H1 (cell line): ENCODE measurements around the gene MGAT4B. TPM values are rescaled to one million over a fixed set of nuclear protein-coding genes. Genes with fewer than 3 reads are reported as not detected.

Experiments
- CTCF ChIA-PET: fragments of 300-600 bp; sonication (Branson Sonifier 250); formaldehyde crosslinking; loops from one replicate; lab custom pipeline; 2021; ENCODE audit not compliant: partially characterized antibody; lab: Charles Lee
- POLR2A ChIA-PET: fragments of 300-600 bp; sonication (Branson Sonifier 250); formaldehyde crosslinking; loops from one replicate; lab custom pipeline; 2021; ENCODE audit warnings: inconsistent platforms; ENCODE audit not compliant: partially characterized antibody; lab: Charles Lee
- DNase-seq, 2 experiments: peaks; one replicate each; pipeline versions ENCODE4 v3.0.0 to v3.0.0-alpha.2; 2010 to 2022; ENCODE audit warnings: low spot score in 2 of 2, low read depth in 1 of 2, mixed read lengths in 1 of 2
- FAIRE-seq: peaks from 2 replicates; lab custom pipeline; 2011; peaks lifted over from hg19 to GRCh38; lab: Jason Lieb, UNC
- H2AFZ ChIP-seq: 2 replicates; pipeline ENCODE4 v1.8.1; 2012; ENCODE audit warnings: low read length, inconsistent platforms
- H2AK5ac ChIP-seq: 2 replicates; pipeline ENCODE4 v1.6.1; 2013; ENCODE audit warnings: low read depth, low read length
- H2BK120ac ChIP-seq: replicated peaks from 2 replicates; pipeline ENCODE3; 2013; ENCODE audit warnings: low read depth, low read length, inconsistent platforms
- H2BK12ac ChIP-seq: 2 replicates; pipeline ENCODE4 v1.6.1; 2013; ENCODE audit warnings: low read depth, low read length
- H2BK15ac ChIP-seq: 2 replicates; pipeline ENCODE4 v1.6.1; 2013; ENCODE audit warnings: low read length
- H2BK20ac ChIP-seq: 2 replicates; pipeline ENCODE4 v1.6.1; 2013; ENCODE audit warnings: low read length
- H2BK5ac ChIP-seq: 2 replicates; pipeline ENCODE4 v1.6.1; 2013; ENCODE audit warnings: low read depth, low read length
- H3K14ac ChIP-seq: 2 replicates; pipeline ENCODE4 v1.6.1; 2013; ENCODE audit warnings: inconsistent platforms; ENCODE audit not compliant: insufficient read length
- H3K18ac ChIP-seq: 2 replicates; pipeline ENCODE4 v1.6.1; 2013; ENCODE audit warnings: low read length; ENCODE audit errors: extremely low read depth
- H3K23ac ChIP-seq: 2 replicates; pipeline ENCODE4 v1.6.1; 2013; ENCODE audit warnings: inconsistent platforms; ENCODE audit not compliant: insufficient read length
- H3K23me2 ChIP-seq: 2 replicates; pipeline ENCODE4 v1.6.1; 2013; ENCODE audit warnings: low read depth, low read length
- H3K27ac ChIP-seq: 2 replicates; pipeline ENCODE4 v1.6.1; 2011; ENCODE audit warnings: low read depth, low read length, inconsistent platforms
- H3K27me3 ChIP-seq, 4 experiments: replicated peaks in 1 of 4; 1 replicate in 1 of 4; 2 replicates in 3 of 4; pipeline versions ENCODE4 v1.6.1 to v1.8.1; 2011 to 2013; ENCODE audit warnings: low read length in 3 of 4, mild to moderate bottlenecking in 3 of 4, inconsistent platforms in 2 of 4, mixed read lengths in 2 of 4, moderate library complexity in 1 of 4; ENCODE audit not compliant: control insufficient read depth in 3 of 4, insufficient read depth in 3 of 4; ENCODE audit errors: extremely low read depth in 1 of 4
- H3K36me3 ChIP-seq, 4 experiments: 2 replicates each; pipeline versions ENCODE4 v1.6.1 to v1.8.1; 2011 to 2013; ENCODE audit warnings: mild to moderate bottlenecking in 4 of 4, low read length in 3 of 4, moderate library complexity in 2 of 4, control low read depth in 1 of 4, inconsistent platforms in 1 of 4; ENCODE audit not compliant: insufficient read depth in 4 of 4, control insufficient read depth in 2 of 4
- H3K4ac ChIP-seq: replicated peaks from 2 replicates; pipeline ENCODE3; 2013; ENCODE audit warnings: low read length, low read depth, mixed read lengths, inconsistent platforms; ENCODE audit not compliant: insufficient read length
- H3K4me1 ChIP-seq, 4 experiments: replicated peaks in 1 of 4; 1 replicate in 1 of 4; 2 replicates in 3 of 4; pipeline versions ENCODE4 v1.6.1 to v1.8.1; 2011 to 2013; ENCODE audit warnings: low read length in 3 of 4, inconsistent platforms in 2 of 4, mixed read lengths in 1 of 4; ENCODE audit not compliant: insufficient read depth in 4 of 4, control insufficient read depth in 3 of 4
- H3K4me2 ChIP-seq, 2 experiments: 2 replicates each; pipeline versions ENCODE4 v1.6.1 to v1.8.1; 2011 to 2013; ENCODE audit warnings: low read depth in 2 of 2, low read length in 2 of 2, control low read depth in 1 of 2, inconsistent platforms in 1 of 2, mild to moderate bottlenecking in 1 of 2; ENCODE audit not compliant: insufficient read depth in 1 of 2
- H3K4me3 ChIP-seq, 4 experiments: fragments of 200-600, 300-600 bp in 1 of 4; sonication (generic), shearing (Covaris generic), sonication (Bioruptor Twin) in 1 of 4; 2 replicates each; pipeline versions ENCODE4 v1.5.1 to v1.8.1; 2011 to 2016; ENCODE audit warnings: low read length in 4 of 4, low read depth in 3 of 4, control low read depth in 2 of 4, inconsistent platforms in 2 of 4, mild to moderate bottlenecking in 2 of 4, mixed read lengths in 1 of 4, moderate library complexity in 1 of 4; ENCODE audit not compliant: insufficient read depth in 2 of 4; ENCODE audit errors: extremely low read depth in 1 of 4
- H3K56ac ChIP-seq: replicated peaks from 2 replicates; pipeline ENCODE3; 2013; ENCODE audit warnings: low read depth, mild to moderate bottlenecking, mixed read lengths, low read length, inconsistent platforms; ENCODE audit not compliant: insufficient read length
- H3K79me1 ChIP-seq: 2 replicates; pipeline ENCODE4 v1.6.1; 2013; ENCODE audit warnings: low read depth, low read length, control low read depth
- H3K79me2 ChIP-seq, 2 experiments: 2 replicates each; pipeline versions ENCODE4 v1.6.1 to v1.8.1; 2012 to 2013; ENCODE audit warnings: low read length in 2 of 2, mild to moderate bottlenecking in 2 of 2, inconsistent platforms in 1 of 2; ENCODE audit not compliant: insufficient read depth in 2 of 2, control insufficient read depth in 1 of 2
- H3K9ac ChIP-seq, 4 experiments: replicated peaks in 1 of 4; 1 replicate in 1 of 4; 2 replicates in 3 of 4; pipeline versions ENCODE4 v1.6.1 to v1.8.1; 2011 to 2013; ENCODE audit warnings: low read depth in 3 of 4, low read length in 3 of 4, control low read depth in 2 of 4, mild to moderate bottlenecking in 2 of 4, moderate library complexity in 2 of 4, inconsistent platforms in 1 of 4; ENCODE audit errors: extremely low read depth in 1 of 4
- H3K9me3 ChIP-seq, 2 experiments: 2 replicates each; pipeline versions ENCODE4 v1.6.1 to v1.8.1; 2012 to 2013; ENCODE audit warnings: mild to moderate bottlenecking in 2 of 2, moderate library complexity in 2 of 2, control low read depth in 1 of 2, inconsistent platforms in 1 of 2, low read depth in 1 of 2, low read length in 1 of 2, mixed read lengths in 1 of 2; ENCODE audit not compliant: insufficient read depth in 2 of 2
- H4K20me1 ChIP-seq, 2 experiments: replicated peaks in 1 of 2; 2 replicates each; pipeline versions ENCODE3 to v1.8.1; 2011 to 2013; ENCODE audit warnings: inconsistent platforms in 2 of 2, low read length in 2 of 2, mild to moderate bottlenecking in 1 of 2; ENCODE audit not compliant: insufficient read depth in 2 of 2, control insufficient read depth in 1 of 2
- H4K5ac ChIP-seq: 2 replicates; pipeline ENCODE4 v1.6.1; 2013; ENCODE audit warnings: low read length, low read depth, mixed read lengths, inconsistent platforms; ENCODE audit not compliant: insufficient read length
- H4K8ac ChIP-seq: 2 replicates; pipeline ENCODE4 v1.8.0; 2013; ENCODE audit warnings: mild to moderate bottlenecking, moderate library complexity, low read length, inconsistent platforms; ENCODE audit not compliant: insufficient read depth; ENCODE audit errors: extremely low read depth
- H4K91ac ChIP-seq: replicated peaks from 2 replicates; pipeline ENCODE3; 2013; ENCODE audit warnings: low read length, mixed read lengths, inconsistent platforms; ENCODE audit not compliant: insufficient read length
- BACH1 ChIP-seq: IDR thresholded peaks from 2 replicates; pipeline ENCODE4 v1.6.1; 2012; ENCODE audit warnings: low read length, improper control_type of control experiment
- RNF2 ChIP-seq: fragments of 200-900, 300-1000 bp; sonication (generic); IDR thresholded peaks from 2 replicates; pipeline ENCODE4 v1.7.1; 2016; ENCODE audit warnings: borderline replicate concordance, low read depth, mild to moderate bottlenecking, antibody characterized with exemption, low read length; ENCODE audit not compliant: poor library complexity, severe bottlenecking; ENCODE audit errors: missing control alignments
- WGBS, 2 experiments: shearing (Covaris generic) in 1 of 2; methylation state at CpG; one replicate each; pipeline versions ENCODE4 v1.1.6 to v1.1.7; 2013 to 2015; ENCODE audit warnings: low lambda C conversion rate in 2 of 2, mixed read lengths in 2 of 2, inconsistent platforms in 1 of 2, low coverage in 1 of 2, missing lambda C conversion rate in 1 of 2; ENCODE audit not compliant: insufficient replicate concordance in 2 of 2, insufficient coverage in 1 of 2, insufficient read length in 1 of 2; ENCODE audit errors: extremely low coverage in 1 of 2, missing lambda C conversion rate in 1 of 2; 5-methylcytosine and 5-hydroxymethylcytosine counted together
- polyA plus RNA-seq, 7 experiments: library from polyadenylated mRNA; depleted of rRNA in 3 of 7; stranded (reverse) in 5 of 7; unstranded in 2 of 7; fragments of >200 nt in 5 of 7; fragments of 200-250 nt in 2 of 7; gene quantifications; 1 replicate in 5 of 7; 2 replicates in 1 of 7; 4 replicates in 1 of 7; pipeline versions ENCODE4 v1.2.1 to v1.2.3, GENCODE V29; 2011 to 2013; ENCODE audit warnings: missing spikeins in 2 of 7, mixed read lengths in 2 of 7
- total RNA-seq: library from RNA; stranded (reverse); fragmentation: NEBNext Ultra II Directional; extraction: Animal tissue kit (Norgen Biotek cat#: 25700); gene quantifications from 2 replicates; pipeline ENCODE4 v1.2.1, GENCODE V29; 2021

Gene MGAT4B
- total and polyA plus RNA-seq, 2 of the 8 experiments (the other 6 are each of a cell fraction or from before 2014, with no cell fraction given) = 116 to 128 TPM

DNA sequence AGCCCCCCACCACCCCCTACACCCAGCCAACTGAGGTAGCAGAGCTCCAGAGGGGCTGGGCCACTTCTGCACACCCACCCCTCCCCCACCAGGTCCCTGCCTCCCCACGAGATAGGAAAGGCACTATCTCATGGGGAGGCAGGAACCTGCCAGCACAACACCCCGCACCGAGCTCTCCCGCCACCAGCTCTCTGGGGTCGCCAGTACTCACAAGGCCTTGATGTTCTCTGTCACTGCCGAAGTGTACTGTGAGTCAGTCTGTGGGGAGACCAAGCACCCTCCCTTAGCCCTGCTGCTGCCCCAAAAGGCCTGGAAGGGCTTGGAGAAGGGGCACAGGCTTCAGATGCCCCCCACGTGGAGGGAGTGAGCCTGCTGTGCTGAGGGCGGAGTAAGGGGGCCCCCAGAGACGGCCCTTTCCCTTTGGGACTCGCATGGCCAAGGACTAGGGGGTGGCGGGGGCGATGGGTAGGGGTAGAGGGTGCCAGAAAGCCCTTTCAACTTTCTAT, 5.9 kb downstream of the MGAT4B start:
- Histone ChIP-seq H2BK20ac (no peak overlapping the region), H3K27me3 (no peaks in the 10 kb centered on the region), H3K79me1 (peaks cover 11% of the 10 kb centered on the region), H2BK15ac (no peak overlapping the region), H3K4me2 (no peak overlapping the region), H4K91ac (no peak overlapping the region), H3K4ac (no peak overlapping the region), H2BK120ac (no peak overlapping the region), H2BK12ac (no peak overlapping the region), H3K56ac (no peak overlapping the region), H3K18ac (no peak overlapping the region), H3K4me3 (no peak overlapping the region), H2BK5ac (no peak overlapping the region), H4K8ac (no peak overlapping the region), H2AFZ (no peak overlapping the region), H3K36me3 (peaks cover 12 to 31% (median 27%) of the 10 kb centered on the region in 4 experiments), H3K14ac (no peak overlapping the region), H3K79me2 (peaks cover 0 to 22% of the 10 kb centered on the region in 2 experiments; a peak in 2 of 4 replicates), H3K23me2 (peaks cover 5% of the 10 kb centered on the region; the same call in 1 of the 2 replicates), H2AK5ac (no peak overlapping the region), H4K5ac (no peak overlapping the region), H3K9ac (no peak overlapping the region), H3K23ac (no peak overlapping the region), H3K4me1 (peaks cover 0 to 32% (median 31%) of the 10 kb centered on the region in 4 experiments; a peak in 6 of 7 replicates), H3K27ac (no peak overlapping the region), H3K9me3 (no peaks in the 10 kb centered on the region), H4K20me1 (peaks cover 12 to 33% of the 10 kb centered on the region in 2 experiments)
- 90% methylated on average over 12 of the region's 12 CpGs; no CpG with 5 or more reads in 1 of the 2 experiments for WGBS, 2 experiments
- no peak for TF ChIP-seq RNF2
- TF ChIP-seq BACH1 = no peak
- CTCF ChIA-PET = interaction anchor here (0.9 to 3.9 kb wide), 12 partner anchors 11 to 99 kb away, joined by 3 to 19 read pairs (median 4); no protein-coding TSS in a partner anchor
- POLR2A ChIA-PET = interaction anchor here (1.1 to 16.9 kb wide), 5 partner anchors 15 to 30 kb away, joined by 3 to 207 read pairs (median 5); partner anchors contain the start of gene SQSTM1
- no peak for DNase-seq
- FAIRE-seq = no peak
